PC-3 (cell line): Measurements from ENCODE around the gene PIGN. TPM values are rescaled to one million over a fixed set of nuclear protein-coding genes. Genes with fewer than 3 reads are reported as not detected.

Experiments used
- ATAC-seq: fragments of 200-7000 bp; cut with Tn5 transposase; 2 replicates; pipeline ENCODE4 v1.9.1; 2020; ENCODE audit warnings: mild to moderate bottlenecking, moderate library complexity
- BruUV-seq: library from RNA; stranded (reverse); fragments of 400-500 nt; replicated peaks from 2 replicates; lab custom pipeline; 2021; lab: Mats Ljungman, UMichigan
- CTCF ChIA-PET: fragments of 300-600 bp; sonication (Branson Sonifier 250); formaldehyde crosslinking; loops from one replicate; lab custom pipeline; 2022; ENCODE audit warnings: antibody characterized with exemption; lab: Charles Lee
- POLR2A ChIA-PET: fragments of 300-600 bp; sonication (Branson Sonifier 250); formaldehyde crosslinking; loops from one replicate; lab custom pipeline; 2022; ENCODE audit warnings: antibody characterized with exemption; ENCODE audit not compliant: unreplicated experiment; lab: Charles Lee
- DNase-seq: peaks from one replicate; pipeline ENCODE4 v3.0.0-alpha.2; 2015
- H2AFZ ChIP-seq: fragments of 300-600 bp; sonication (generic); 2 replicates; pipeline ENCODE4 v1.6.0; 2016; ENCODE audit warnings: antibody characterized with exemption, low read length
- H3F3A ChIP-seq: fragments of 300-600 bp; sonication (generic); one replicate; pipeline ENCODE4 v1.6.0; 2017; ENCODE audit warnings: antibody characterized with exemption, low read length, control low read depth, mild to moderate bottlenecking; ENCODE audit not compliant: unreplicated experiment
- H3K27ac ChIP-seq: fragments of 300-600 bp; sonication (generic); 2 replicates; pipeline ENCODE4 v1.5.1; 2016; ENCODE audit warnings: mild to moderate bottlenecking, low read length
- H3K27me3 ChIP-seq: fragments of 300-600 bp; sonication (generic); 2 replicates; pipeline ENCODE4 v1.6.1; 2016; ENCODE audit warnings: low read length, mixed read lengths
- H3K36me3 ChIP-seq: fragments of 300-600 bp; sonication (generic); 2 replicates; pipeline ENCODE4 v1.6.1; 2016; ENCODE audit warnings: low read depth, mixed run types, low read length, mixed read lengths
- H3K4me1 ChIP-seq: fragments of 300-600 bp; sonication (generic); 2 replicates; pipeline ENCODE4 v1.5.1; 2016; ENCODE audit warnings: low read length; ENCODE audit not compliant: insufficient read depth
- H3K4me2 ChIP-seq: fragments of 300-600 bp; sonication (generic); 2 replicates; pipeline ENCODE4 v1.6.0; 2016; ENCODE audit warnings: low read length
- H3K4me3 ChIP-seq: fragments of 300-600 bp; sonication (generic); 2 replicates; pipeline ENCODE4 v1.5.1; 2016; ENCODE audit warnings: mild to moderate bottlenecking, low read length, mixed read lengths
- H3K79me2 ChIP-seq: fragments of 300-600 bp; sonication (generic); 2 replicates; pipeline ENCODE4 v1.6.1; 2017; ENCODE audit warnings: low read length, mixed read lengths
- H3K9ac ChIP-seq: fragments of 300-600 bp; sonication (generic); 2 replicates; pipeline ENCODE4 v1.6.0; 2016; ENCODE audit warnings: mild to moderate bottlenecking, low read length
- H3K9me2 ChIP-seq: fragments of 300-600 bp; sonication (generic); replicated peaks from 2 replicates; pipeline ENCODE4 v1.6.1; 2016; ENCODE audit warnings: mixed run types, low read length, mixed read lengths
- H3K9me3 ChIP-seq: fragments of 300-600 bp; sonication (generic); 2 replicates; pipeline ENCODE4 v1.6.1; 2016; ENCODE audit warnings: low read length, mixed read lengths
- H4K20me1 ChIP-seq: fragments of 300-600 bp; sonication (generic); 2 replicates; pipeline ENCODE4 v1.6.1; 2016; ENCODE audit warnings: low read length, mixed read lengths
- EZH2 ChIP-seq: fragments of 300-600 bp; sonication (generic); IDR thresholded peaks from one replicate; pipeline ENCODE4 v1.6.1; 2017; ENCODE audit warnings: antibody characterized with exemption, mild to moderate bottlenecking, low read length; ENCODE audit not compliant: unreplicated experiment
- EZH2phosphoT487 ChIP-seq: fragments of 300-600 bp; sonication (generic); IDR thresholded peaks from 2 replicates; pipeline ENCODE4 v1.6.1; 2018; ENCODE audit warnings: mild to moderate bottlenecking, antibody characterized with exemption, low read length, borderline replicate concordance
- intact Hi-C: fragments of 100-400 bp; cut with micrococcal nuclease; formaldehyde crosslinking; loops from 2 replicates; pipeline ENCODE4 v1.9.0; 2023
- total RNA-seq: library from RNA; depleted of rRNA; stranded (reverse); fragments of >200 nt; gene quantifications from 2 replicates; pipeline ENCODE4 v1.2.3, GENCODE V29; 2014
- TF ChIP-seq, protein P1 (sequence below): fragments of 300-600 bp; sonication (generic); conservative IDR thresholded peaks from 2 replicates; pipeline ENCODE4 v1.5.1; 2017; ENCODE audit warnings: antibody characterized with exemption, low read depth, mild to moderate bottlenecking, low read length

Gene PIGN
- total RNA-seq, 1 experiment from 2014 or later, result 22.7 TPM

DNA sequence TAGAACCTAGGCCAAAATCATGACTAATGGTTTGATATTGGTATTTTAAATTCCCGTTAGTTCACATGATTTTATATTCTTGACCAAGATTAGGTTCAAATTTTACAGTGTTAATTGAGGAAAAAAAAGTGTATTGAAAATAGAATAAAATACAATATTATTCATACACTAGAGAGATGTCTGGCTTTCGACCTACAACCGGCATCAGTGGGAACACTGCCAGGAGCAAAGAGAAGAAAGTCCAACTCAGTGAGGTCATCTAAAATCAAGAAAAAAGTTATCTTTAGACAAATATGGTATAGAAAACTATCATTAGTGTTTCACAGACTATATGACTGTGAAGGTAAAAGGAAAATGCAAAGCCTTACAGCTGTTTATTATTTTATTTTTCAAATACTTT is 81.5 kb downstream of the PIGN start:
- CTCF ChIA-PET, result no interaction called here
- Histone ChIP-seq H3K27me3 (no peaks in the 10 kb centered on the region), H3K4me1 (no peaks in the 10 kb centered on the region), H3K9me2 (no peaks in the 10 kb centered on the region), H3K36me3 (no peaks in the 10 kb centered on the region; the same call in 1 of the 2 replicates), H3F3A (no peaks in the 10 kb centered on the region), H3K9ac (no peak overlapping the region), H3K9me3 (no peaks in the 10 kb centered on the region), H3K4me2 (no peak overlapping the region), H3K4me3 (no peak overlapping the region), H3K79me2 (no peaks in the 10 kb centered on the region), H2AFZ (no peak overlapping the region), H4K20me1 (no peaks in the 10 kb centered on the region), H3K27ac (no peak overlapping the region)
- POLR2A ChIA-PET, result no interaction called here
- no TSS peak for BruUV-seq
- intact Hi-C loops, result no loop called here
- DNase-seq (no peak), ATAC-seq (no peak)
- TF ChIP-seq EZH2, result no peak
- TF ChIP-seq EZH2phosphoT487, result no peak
- TF ChIP-seq, protein P1, sequence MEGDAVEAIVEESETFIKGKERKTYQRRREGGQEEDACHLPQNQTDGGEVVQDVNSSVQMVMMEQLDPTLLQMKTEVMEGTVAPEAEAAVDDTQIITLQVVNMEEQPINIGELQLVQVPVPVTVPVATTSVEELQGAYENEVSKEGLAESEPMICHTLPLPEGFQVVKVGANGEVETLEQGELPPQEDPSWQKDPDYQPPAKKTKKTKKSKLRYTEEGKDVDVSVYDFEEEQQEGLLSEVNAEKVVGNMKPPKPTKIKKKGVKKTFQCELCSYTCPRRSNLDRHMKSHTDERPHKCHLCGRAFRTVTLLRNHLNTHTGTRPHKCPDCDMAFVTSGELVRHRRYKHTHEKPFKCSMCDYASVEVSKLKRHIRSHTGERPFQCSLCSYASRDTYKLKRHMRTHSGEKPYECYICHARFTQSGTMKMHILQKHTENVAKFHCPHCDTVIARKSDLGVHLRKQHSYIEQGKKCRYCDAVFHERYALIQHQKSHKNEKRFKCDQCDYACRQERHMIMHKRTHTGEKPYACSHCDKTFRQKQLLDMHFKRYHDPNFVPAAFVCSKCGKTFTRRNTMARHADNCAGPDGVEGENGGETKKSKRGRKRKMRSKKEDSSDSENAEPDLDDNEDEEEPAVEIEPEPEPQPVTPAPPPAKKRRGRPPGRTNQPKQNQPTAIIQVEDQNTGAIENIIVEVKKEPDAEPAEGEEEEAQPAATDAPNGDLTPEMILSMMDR, result no peak

DNA sequence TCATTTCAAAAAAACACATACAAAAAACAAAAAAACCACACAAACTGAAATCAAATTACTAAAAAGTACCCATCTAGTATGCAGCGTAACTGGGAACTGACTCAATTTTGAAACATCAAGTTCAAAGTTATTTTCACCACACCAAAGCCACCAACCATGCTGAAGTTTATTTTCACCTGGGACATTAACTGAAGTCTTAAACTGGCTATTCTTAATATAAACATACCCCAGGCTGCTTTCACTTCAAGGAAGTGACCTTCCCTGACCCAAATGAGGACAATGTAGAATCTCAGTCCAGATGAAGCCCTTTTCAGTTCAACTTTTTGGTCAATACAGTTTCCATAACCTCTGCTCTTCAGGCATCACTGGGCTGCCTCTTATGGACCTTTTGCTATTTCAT is 84.6 kb downstream of the PIGN start:
- H3K4me3 ChIP-seq, result no peak overlapping the region
- BruUV-seq, result no TSS peak
- H3K4me2 ChIP-seq, result no peak overlapping the region
- intact Hi-C loops, result no loop called here
- TF ChIP-seq EZH2, result no peak
- TF ChIP-seq, protein P1, result no peak
- no peak for TF ChIP-seq EZH2phosphoT487
- no peaks in the 10 kb centered on the region for H3K4me1 ChIP-seq
- ChIA-PET POLR2A (no interaction called here), CTCF (no interaction called here)
- no peak overlapping the region for H3K9ac ChIP-seq
- H3K27ac ChIP-seq, result no peak overlapping the region
- H3K79me2 ChIP-seq, result no peaks in the 10 kb centered on the region
- no peaks in the 10 kb centered on the region for H3K9me2 ChIP-seq
- H3K36me3 ChIP-seq, result peaks cover 9% of the 10 kb centered on the region; the same call in 1 of the 2 replicates
- no peaks in the 10 kb centered on the region for H3K27me3 ChIP-seq
- H3K9me3 ChIP-seq, result no peaks in the 10 kb centered on the region
- no peaks in the 10 kb centered on the region for H4K20me1 ChIP-seq
- H3F3A ChIP-seq, result no peaks in the 10 kb centered on the region
- H2AFZ ChIP-seq, result no peak overlapping the region
- ATAC-seq (no peak), DNase-seq (no peak)

DNA sequence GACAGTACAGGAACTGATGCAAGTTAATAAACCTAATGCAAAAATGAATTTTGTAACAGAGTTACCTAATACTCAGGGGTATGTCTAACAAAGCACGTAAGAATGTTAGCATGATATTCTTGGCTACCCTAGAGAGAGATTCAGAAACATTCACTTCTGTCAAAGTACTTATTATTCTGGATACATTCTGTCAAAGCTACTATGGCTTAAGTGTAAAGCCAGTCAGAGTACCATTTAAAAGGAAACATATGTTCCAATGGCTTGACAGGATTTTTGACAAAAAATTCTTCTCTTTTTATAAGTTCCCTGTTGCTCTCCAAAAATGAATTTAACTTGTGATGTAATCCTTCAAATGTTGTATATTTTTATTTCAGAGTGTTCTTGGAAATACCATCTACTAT is 85.5 kb downstream of the PIGN start:
- Histone ChIP-seq H3K9me2 (no peaks in the 10 kb centered on the region), H3K4me3 (no peak overlapping the region), H3F3A (no peaks in the 10 kb centered on the region), H3K79me2 (no peaks in the 10 kb centered on the region), H3K27me3 (no peaks in the 10 kb centered on the region), H3K4me1 (no peaks in the 10 kb centered on the region), H3K4me2 (no peak overlapping the region), H2AFZ (no peak overlapping the region), H3K27ac (no peak overlapping the region), H4K20me1 (no peaks in the 10 kb centered on the region), H3K9me3 (no peaks in the 10 kb centered on the region), H3K9ac (no peak overlapping the region), H3K36me3 (peaks cover 9% of the 10 kb centered on the region; the same call in 1 of the 2 replicates)
- BruUV-seq, result no TSS peak
- POLR2A ChIA-PET, result interaction anchor here (0.5 kb wide), 1 partner anchor 594 kb away, joined by 6 read pairs; no protein-coding TSS in a partner anchor
- CTCF ChIA-PET, result no interaction called here
- no peak for ATAC-seq
- intact Hi-C loops, result no loop called here
- DNase-seq, result no peak
- TF ChIP-seq EZH2phosphoT487 (no peak), EZH2 (no peak)
- TF ChIP-seq, protein P1, result no peak
